ENCODE measurements around the gene NXPE3.
"Not testable (repeated sequence)": the region's sequence is repeated elsewhere in the genome, so short reads cannot be mapped to it uniquely, and the experiment has no call there.

- TF ChIP-seq CTCF (IDR thresholded peaks at IDR 0.05; ENCODE audit: low read depth, low read length, poor library complexity, severe bottlenecking); EZH2phosphoT487 (IDR thresholded peaks at IDR 0.05; ENCODE audit: borderline replicate concordance, low read length): not testable (repeated sequence)
These were observed 25.5 kb upstream of the NXPE3 start for GRCh38 chr3:101753386-101754113.
